Measurements from ENCODE around the gene BAHCC1. TPM values are rescaled to one million over a fixed set of nuclear protein-coding genes. Genes with fewer than 3 reads are reported as not detected.
"Not testable (repeated sequence)": the region's sequence is repeated elsewhere in the genome, so short reads cannot be mapped to it uniquely, and the experiment has no call there.

The BAHCC1 gene
- total RNA-seq, 1 experiment from 2014 or later, result 3.1 TPM

GRCh38 chr17:81350320-81350890 is 44.9 kb upstream of the BAHCC1 start:
- Mint-ChIP-seq H3K36me3 (ENCODE audit: insufficient read depth in 1 of 3, low read depth in 3 of 3) (no peaks in the 10 kb centered on the region), H3K27ac (no peak overlapping the region), H3K27me3 (ENCODE audit: low read depth) (peaks cover 66% of the 10 kb centered on the region), H3K4me1 (peaks cover 6 to 8% of the 10 kb centered on the region in 2 experiments; a peak in 2 of 4 replicates), H3K9me3 (peaks cover 3% of the 10 kb centered on the region in 2 experiments; a peak in 2 of 5 replicates), H3K4me3 (no peak overlapping the region)
- no peaks in the 10 kb centered on the region for H3K4me1 ChIP-seq (ENCODE audit: insufficient read depth, low read length)
- H4K8ac ChIP-seq (replicated peaks; ENCODE audit: insufficient read length, low read depth, low read length), result no peak overlapping the region
- no peak for DNase-seq
- no peak overlapping the region for H2BK12ac ChIP-seq (ENCODE audit: insufficient read length, low read depth, low read length)
- no peaks in the 10 kb centered on the region for H3K79me2 ChIP-seq (ENCODE audit: insufficient read depth, low read length)
- no peak overlapping the region for H4K91ac ChIP-seq (ENCODE audit: insufficient read length, low read depth, low read length)
- peaks cover 5% of the 10 kb centered on the region for H3K23me2 ChIP-seq (ENCODE audit: insufficient read length, low read depth, low read length, poor library complexity, severe bottlenecking)
- no peaks in the 10 kb centered on the region for H4K20me1 ChIP-seq (ENCODE audit: control insufficient read depth, insufficient read depth, insufficient read length)
- H2AFZ ChIP-seq (ENCODE audit: low read length), result no peak overlapping the region
- no peaks in the 10 kb centered on the region for H3K79me1 ChIP-seq (ENCODE audit: insufficient read depth, low read depth, low read length, poor library complexity, severe bottlenecking)
- H3T11ph ChIP-seq (ENCODE audit: low read length), result no peak overlapping the region
- H3K56ac ChIP-seq (ENCODE audit: insufficient read length, low read depth, low read length), result no peak overlapping the region
- TF ChIP-seq, protein P1, sequence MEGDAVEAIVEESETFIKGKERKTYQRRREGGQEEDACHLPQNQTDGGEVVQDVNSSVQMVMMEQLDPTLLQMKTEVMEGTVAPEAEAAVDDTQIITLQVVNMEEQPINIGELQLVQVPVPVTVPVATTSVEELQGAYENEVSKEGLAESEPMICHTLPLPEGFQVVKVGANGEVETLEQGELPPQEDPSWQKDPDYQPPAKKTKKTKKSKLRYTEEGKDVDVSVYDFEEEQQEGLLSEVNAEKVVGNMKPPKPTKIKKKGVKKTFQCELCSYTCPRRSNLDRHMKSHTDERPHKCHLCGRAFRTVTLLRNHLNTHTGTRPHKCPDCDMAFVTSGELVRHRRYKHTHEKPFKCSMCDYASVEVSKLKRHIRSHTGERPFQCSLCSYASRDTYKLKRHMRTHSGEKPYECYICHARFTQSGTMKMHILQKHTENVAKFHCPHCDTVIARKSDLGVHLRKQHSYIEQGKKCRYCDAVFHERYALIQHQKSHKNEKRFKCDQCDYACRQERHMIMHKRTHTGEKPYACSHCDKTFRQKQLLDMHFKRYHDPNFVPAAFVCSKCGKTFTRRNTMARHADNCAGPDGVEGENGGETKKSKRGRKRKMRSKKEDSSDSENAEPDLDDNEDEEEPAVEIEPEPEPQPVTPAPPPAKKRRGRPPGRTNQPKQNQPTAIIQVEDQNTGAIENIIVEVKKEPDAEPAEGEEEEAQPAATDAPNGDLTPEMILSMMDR (conservative IDR thresholded peaks at IDR 0.05), result no peak
- no peak overlapping the region for H2AK5ac ChIP-seq (ENCODE audit: insufficient read length, low read length)
- peaks cover 17% of the 10 kb centered on the region for H3K27me3 ChIP-seq (ENCODE audit: insufficient read depth, low read length)
- no peak overlapping the region for H3K14ac ChIP-seq (ENCODE audit: insufficient read depth, low read length)
- H3K4me2 ChIP-seq (ENCODE audit: insufficient read depth, insufficient read length, low read length), result no peak overlapping the region
- no CpG with 5 or more reads among the region's 8 CpGs for WGBS (ENCODE audit: extremely low coverage, insufficient read length, low lambda C conversion rate)
- no peak overlapping the region for H4K5ac ChIP-seq (ENCODE audit: insufficient read length, low read depth, low read length)
- no peak overlapping the region for H2BK5ac ChIP-seq (ENCODE audit: insufficient read length, low read length)
- no peak overlapping the region for H3K18ac ChIP-seq (ENCODE audit: insufficient read length, low read depth, low read length)
- H3K4ac ChIP-seq (ENCODE audit: low read depth, low read length), result no peak overlapping the region
- no peak overlapping the region for H3K27ac ChIP-seq (ENCODE audit: insufficient read length, low read depth, low read length)
- H3K9me3 ChIP-seq (ENCODE audit: control insufficient read depth, low read depth, low read length), result no peaks in the 10 kb centered on the region
- H2BK20ac ChIP-seq (ENCODE audit: low read depth, low read length, poor library complexity, severe bottlenecking), result no peak overlapping the region
- no peak overlapping the region for H2BK120ac ChIP-seq (ENCODE audit: low read depth, low read length, poor library complexity, severe bottlenecking)
- no peak overlapping the region for H2BK15ac ChIP-seq (ENCODE audit: low read depth, low read length)
- H3K23ac ChIP-seq (ENCODE audit: insufficient read length, low read depth, low read length), result no peak overlapping the region
- no peak overlapping the region for H3K9ac ChIP-seq (ENCODE audit: extremely low read depth, insufficient read length, low read length)

- not testable (repeated sequence) for H3K4me3 Mint-ChIP-seq; H4K5ac ChIP-seq (ENCODE audit: insufficient read length, low read depth, low read length); H3K79me1 ChIP-seq (ENCODE audit: insufficient read depth, low read depth, low read length, poor library complexity, severe bottlenecking); H3K27ac Mint-ChIP-seq; H2BK12ac ChIP-seq (ENCODE audit: insufficient read length, low read depth, low read length); H3K23ac ChIP-seq (ENCODE audit: insufficient read length, low read depth, low read length); H4K8ac ChIP-seq (replicated peaks; ENCODE audit: insufficient read length, low read depth, low read length); H2BK15ac ChIP-seq (ENCODE audit: low read depth, low read length); H3K9me3 Mint-ChIP-seq; H3K4me1 Mint-ChIP-seq; H3K4me1 ChIP-seq (ENCODE audit: insufficient read depth, low read length); H3K36me3 Mint-ChIP-seq (ENCODE audit: insufficient read depth in 1 of 3, low read depth in 3 of 3); H3K79me2 ChIP-seq (ENCODE audit: insufficient read depth, low read length); H4K20me1 ChIP-seq (ENCODE audit: control insufficient read depth, insufficient read depth, insufficient read length); H2AK5ac ChIP-seq (ENCODE audit: insufficient read length, low read length); H4K91ac ChIP-seq (ENCODE audit: insufficient read length, low read depth, low read length); H3K27ac ChIP-seq (ENCODE audit: insufficient read length, low read depth, low read length); H2BK5ac ChIP-seq (ENCODE audit: insufficient read length, low read length); H3K4ac ChIP-seq (ENCODE audit: low read depth, low read length); H2BK120ac ChIP-seq (ENCODE audit: low read depth, low read length, poor library complexity, severe bottlenecking); H3K56ac ChIP-seq (ENCODE audit: insufficient read length, low read depth, low read length); H3T11ph ChIP-seq (ENCODE audit: low read length); H3K18ac ChIP-seq (ENCODE audit: insufficient read length, low read depth, low read length); H2BK20ac ChIP-seq (ENCODE audit: low read depth, low read length, poor library complexity, severe bottlenecking); DNase-seq; H3K4me2 ChIP-seq (ENCODE audit: insufficient read depth, insufficient read length, low read length); H3K14ac ChIP-seq (ENCODE audit: insufficient read depth, low read length); H3K23me2 ChIP-seq (ENCODE audit: insufficient read length, low read depth, low read length, poor library complexity, severe bottlenecking); H3K9ac ChIP-seq (ENCODE audit: extremely low read depth, insufficient read length, low read length); H3K9me3 ChIP-seq (ENCODE audit: control insufficient read depth, low read depth, low read length); H2AFZ ChIP-seq (ENCODE audit: low read length)
- peaks cover 17% of the 10 kb centered on the region for H3K27me3 ChIP-seq (ENCODE audit: insufficient read depth, low read length)
- no CpG with 5 or more reads among the region's 25 CpGs for WGBS (ENCODE audit: extremely low coverage, insufficient read length, low lambda C conversion rate)
- H3K27me3 Mint-ChIP-seq (ENCODE audit: low read depth), result peaks cover 63% of the 10 kb centered on the region
Measured at GRCh38 chr17:81351329-81352052, 43.8 kb upstream of the BAHCC1 start.
